Mammary epithelial cell (primary cell): Measurements from ENCODE around the gene KIF3A.

Source experiments
- EZH2 ChIP-seq: IDR thresholded peaks from 2 replicates; pipeline ENCODE4 v1.6.1; 2012; ENCODE audit warnings: low read length, inconsistent platforms, borderline replicate concordance
- TF ChIP-seq, protein P1 (sequence below), 2 donors: IDR thresholded peaks in 1 of 2; conservative IDR thresholded peaks in 1 of 2; 2 replicates each; pipeline ENCODE4 v1.5.1; 2011 to 2012; ENCODE audit warnings: inconsistent platforms in 2 of 2, low read length in 2 of 2, mild to moderate bottlenecking in 2 of 2, control low read depth in 1 of 2, low read depth in 1 of 2; ENCODE audit not compliant: insufficient read depth in 1 of 2; ENCODE audit errors: extremely low read depth in 1 of 2

DNA sequence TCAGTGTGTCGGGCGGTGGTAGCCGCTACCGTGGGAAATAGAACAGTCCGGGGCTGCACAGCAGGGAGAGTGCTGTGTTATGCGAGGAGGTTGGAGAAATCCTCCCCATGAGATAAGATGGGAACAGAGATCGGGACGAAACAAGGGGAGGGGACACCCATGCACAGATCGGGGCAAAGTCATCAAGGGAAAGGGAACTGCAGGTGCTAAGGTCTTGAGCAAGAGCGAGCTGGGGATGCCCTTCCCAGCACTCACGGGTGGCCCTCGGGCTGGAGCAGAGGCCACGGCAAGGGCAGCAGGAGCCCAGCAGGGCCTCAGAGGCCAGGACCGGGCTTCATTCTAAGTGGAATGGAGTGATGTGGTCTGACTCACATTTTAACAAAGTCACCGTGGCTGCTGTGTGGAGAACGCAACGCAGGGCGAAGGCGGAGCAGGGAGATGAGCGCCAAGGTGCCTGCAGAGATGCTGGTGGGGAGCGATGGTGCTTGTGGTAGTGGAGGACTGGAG lies 71.7 kb downstream of the KIF3A start:
- TF ChIP-seq, protein P1, sequence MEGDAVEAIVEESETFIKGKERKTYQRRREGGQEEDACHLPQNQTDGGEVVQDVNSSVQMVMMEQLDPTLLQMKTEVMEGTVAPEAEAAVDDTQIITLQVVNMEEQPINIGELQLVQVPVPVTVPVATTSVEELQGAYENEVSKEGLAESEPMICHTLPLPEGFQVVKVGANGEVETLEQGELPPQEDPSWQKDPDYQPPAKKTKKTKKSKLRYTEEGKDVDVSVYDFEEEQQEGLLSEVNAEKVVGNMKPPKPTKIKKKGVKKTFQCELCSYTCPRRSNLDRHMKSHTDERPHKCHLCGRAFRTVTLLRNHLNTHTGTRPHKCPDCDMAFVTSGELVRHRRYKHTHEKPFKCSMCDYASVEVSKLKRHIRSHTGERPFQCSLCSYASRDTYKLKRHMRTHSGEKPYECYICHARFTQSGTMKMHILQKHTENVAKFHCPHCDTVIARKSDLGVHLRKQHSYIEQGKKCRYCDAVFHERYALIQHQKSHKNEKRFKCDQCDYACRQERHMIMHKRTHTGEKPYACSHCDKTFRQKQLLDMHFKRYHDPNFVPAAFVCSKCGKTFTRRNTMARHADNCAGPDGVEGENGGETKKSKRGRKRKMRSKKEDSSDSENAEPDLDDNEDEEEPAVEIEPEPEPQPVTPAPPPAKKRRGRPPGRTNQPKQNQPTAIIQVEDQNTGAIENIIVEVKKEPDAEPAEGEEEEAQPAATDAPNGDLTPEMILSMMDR (conservative IDR thresholded peaks at IDR 0.05 in 1 of 2, IDR thresholded peaks at IDR 0.05 in 1 of 2; ENCODE audit: extremely low read depth in 1 of 2, insufficient read depth in 1 of 2, low read depth in 1 of 2, low read length in 2 of 2) = no peak
- TF ChIP-seq EZH2 = no peak
